ENCODE results near the gene KAT2B. TPM values are rescaled to one million over a fixed set of nuclear protein-coding genes. Genes with fewer than 3 reads are reported as not detected.

Gene KAT2B
- total and polyA plus RNA-seq, 2 donors (not counting 1 experiment from before 2014, with no cell fraction given), result 21.7 to 57.5 TPM

DNA sequence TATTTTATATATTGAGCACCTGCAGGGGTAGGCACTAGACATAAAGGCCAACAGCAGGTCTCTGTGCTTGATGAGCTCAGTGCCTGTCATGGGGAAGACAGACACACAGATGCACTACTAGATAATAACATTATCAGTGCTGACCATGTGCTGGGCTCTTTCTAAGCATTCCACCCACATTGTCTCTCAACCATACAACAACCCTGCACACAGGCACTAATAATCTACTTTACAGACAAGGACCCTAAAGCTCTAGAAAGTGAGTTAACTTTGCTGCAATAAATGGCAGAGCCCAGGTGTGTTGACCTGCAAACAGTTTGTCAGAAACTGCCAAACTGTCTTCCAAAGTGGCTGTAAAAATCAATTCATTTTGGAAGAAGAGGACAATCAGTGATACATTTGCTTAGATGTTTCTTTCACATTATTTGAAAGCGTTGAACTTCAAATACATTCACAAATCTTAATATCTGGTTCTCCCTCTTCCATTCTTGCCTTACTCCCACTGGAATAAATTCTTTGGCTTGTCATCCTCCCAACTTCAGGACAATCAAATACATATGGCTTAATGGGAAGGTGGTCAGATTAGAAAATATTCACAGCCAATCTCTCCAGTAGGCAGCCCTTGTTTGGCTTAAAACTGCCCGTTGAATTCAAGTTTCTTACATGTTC lies 17.2 kb upstream of the KAT2B start:
- H3K27me3 Mint-ChIP-seq, result no peaks in the 10 kb centered on the region
- Histone ChIP-seq H4K20me1 (ENCODE audit: control insufficient read depth, insufficient read depth, low read length, poor library complexity, severe bottlenecking) (no peaks in the 10 kb centered on the region), H3K4me1 (ENCODE audit: control insufficient read depth in 2 of 2, insufficient read depth in 2 of 2, low read length in 2 of 2) (peaks cover 7 to 9% of the 10 kb centered on the region in 2 donors), H3K27ac (ENCODE audit: low read length in 2 of 2) (no peak overlapping the region), H3K4me3 (ENCODE audit: control extremely low read depth in 1 of 5, extremely low read depth in 1 of 5, insufficient read depth in 1 of 5, low read depth in 2 of 5, low read length in 4 of 5) (no peak overlapping the region), H3K36me3 (replicated peaks in 1 of 2; ENCODE audit: control extremely low read depth in 1 of 2, control insufficient read depth in 1 of 2, extremely low read depth in 1 of 2, insufficient read depth in 2 of 2, low read length in 1 of 2) (no peaks in the 10 kb centered on the region), H3K27me3 (replicated peaks in 1 of 4; ENCODE audit: control extremely low read depth in 1 of 4, control insufficient read depth in 3 of 4, insufficient read depth in 4 of 4, low read length in 3 of 4) (no peaks in the 10 kb centered on the region), H2AFZ (ENCODE audit: insufficient read depth, low read depth, low read length, poor library complexity, severe bottlenecking) (peak overlapping the region; percentile 1), H3K9ac (ENCODE audit: low read length) (no peak overlapping the region), H3K4me2 (replicated peaks; ENCODE audit: low read depth, low read length, poor library complexity, severe bottlenecking) (no peak overlapping the region), H3K79me2 (ENCODE audit: control insufficient read depth, insufficient read depth, low read length) (no peaks in the 10 kb centered on the region), H3K9me3 (ENCODE audit: control extremely low read depth in 1 of 3, control insufficient read depth in 2 of 3, insufficient read depth in 1 of 3, low read length in 2 of 3) (no peaks in the 10 kb centered on the region)
- intact Hi-C loops (cut with micrococcal nuclease), result no loop called here
- ATAC-seq (ENCODE audit: low read depth), result no peak
- DNase-seq, result no peak
- no peak for TF ChIP-seq EZH2 (IDR thresholded peaks at IDR 0.05; ENCODE audit: borderline replicate concordance, insufficient read depth, low read depth, low read length, poor library complexity, severe bottlenecking)
- TF ChIP-seq, protein P1, sequence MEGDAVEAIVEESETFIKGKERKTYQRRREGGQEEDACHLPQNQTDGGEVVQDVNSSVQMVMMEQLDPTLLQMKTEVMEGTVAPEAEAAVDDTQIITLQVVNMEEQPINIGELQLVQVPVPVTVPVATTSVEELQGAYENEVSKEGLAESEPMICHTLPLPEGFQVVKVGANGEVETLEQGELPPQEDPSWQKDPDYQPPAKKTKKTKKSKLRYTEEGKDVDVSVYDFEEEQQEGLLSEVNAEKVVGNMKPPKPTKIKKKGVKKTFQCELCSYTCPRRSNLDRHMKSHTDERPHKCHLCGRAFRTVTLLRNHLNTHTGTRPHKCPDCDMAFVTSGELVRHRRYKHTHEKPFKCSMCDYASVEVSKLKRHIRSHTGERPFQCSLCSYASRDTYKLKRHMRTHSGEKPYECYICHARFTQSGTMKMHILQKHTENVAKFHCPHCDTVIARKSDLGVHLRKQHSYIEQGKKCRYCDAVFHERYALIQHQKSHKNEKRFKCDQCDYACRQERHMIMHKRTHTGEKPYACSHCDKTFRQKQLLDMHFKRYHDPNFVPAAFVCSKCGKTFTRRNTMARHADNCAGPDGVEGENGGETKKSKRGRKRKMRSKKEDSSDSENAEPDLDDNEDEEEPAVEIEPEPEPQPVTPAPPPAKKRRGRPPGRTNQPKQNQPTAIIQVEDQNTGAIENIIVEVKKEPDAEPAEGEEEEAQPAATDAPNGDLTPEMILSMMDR (IDR thresholded peaks at IDR 0.05), result no peak
- H3K4me3 Mint-ChIP-seq, result no peak overlapping the region
- no peak overlapping the region for H3K27ac Mint-ChIP-seq
- no peaks in the 10 kb centered on the region for H3K9me3 Mint-ChIP-seq (ENCODE audit: insufficient read depth)
- WGBS (ENCODE audit: insufficient coverage), result no CpG with 5 or more reads among the region's 2 CpGs
- ChIA-PET CTCF (no interaction called here), POLR2A (no interaction called here)
- peaks cover 8% of the 10 kb centered on the region for H3K4me1 Mint-ChIP-seq

DNA sequence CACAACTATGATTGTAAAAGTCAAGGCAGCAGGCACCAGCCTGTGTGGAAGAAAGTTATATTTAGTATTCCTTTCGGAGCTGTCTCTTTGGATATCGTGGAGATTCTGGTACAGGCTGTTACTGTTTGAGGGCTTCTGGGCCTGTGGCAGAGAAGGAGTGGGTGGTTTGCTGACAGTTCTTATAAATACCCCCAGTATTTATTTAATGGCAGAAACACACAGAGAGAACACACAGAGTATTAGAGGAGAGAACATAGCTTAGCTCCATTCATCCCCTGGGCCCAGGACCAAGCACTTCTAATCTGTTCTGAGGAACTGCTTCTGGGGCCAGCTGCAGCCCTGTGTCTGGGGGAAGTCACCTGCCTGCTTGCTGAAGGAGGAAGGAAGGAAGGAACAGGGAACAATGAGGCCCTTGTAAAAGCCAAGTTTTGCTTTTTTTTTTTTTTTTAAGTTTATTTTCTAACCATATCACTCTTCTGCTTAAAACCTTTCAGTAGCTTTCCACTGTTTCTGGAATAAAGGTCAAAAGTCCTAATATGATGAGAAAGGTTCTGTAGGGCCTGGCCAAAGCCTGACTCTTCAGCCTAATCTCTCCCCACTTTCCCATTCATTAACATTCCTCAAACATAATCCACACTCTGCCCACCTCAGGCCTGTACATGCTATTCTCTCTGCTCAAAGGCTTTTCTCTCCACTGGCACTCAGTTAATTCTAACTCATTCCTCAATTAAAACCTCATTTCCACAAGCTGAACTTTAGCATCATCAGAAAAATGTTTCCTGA lies 16.4 kb upstream of the KAT2B start:
- Mint-ChIP-seq H3K9me3 (ENCODE audit: insufficient read depth) (no peaks in the 10 kb centered on the region), H3K4me3 (no peak overlapping the region), H3K27me3 (no peaks in the 10 kb centered on the region), H3K4me1 (peaks cover 8% of the 10 kb centered on the region), H3K27ac (no peak overlapping the region)
- intact Hi-C loops (cut with micrococcal nuclease), result no loop called here
- WGBS (ENCODE audit: insufficient coverage), result no CpG with 5 or more reads among the region's 2 CpGs
- Histone ChIP-seq H3K27ac (ENCODE audit: low read length in 2 of 2) (no peak overlapping the region), H3K4me2 (replicated peaks; ENCODE audit: low read depth, low read length, poor library complexity, severe bottlenecking) (no peak overlapping the region), H4K20me1 (ENCODE audit: control insufficient read depth, insufficient read depth, low read length, poor library complexity, severe bottlenecking) (no peaks in the 10 kb centered on the region), H2AFZ (ENCODE audit: insufficient read depth, low read depth, low read length, poor library complexity, severe bottlenecking) (peak overlapping the region; percentile 1), H3K4me1 (ENCODE audit: control insufficient read depth in 2 of 2, insufficient read depth in 2 of 2, low read length in 2 of 2) (peaks cover 7 to 9% of the 10 kb centered on the region in 2 donors), H3K27me3 (replicated peaks in 1 of 4; ENCODE audit: control extremely low read depth in 1 of 4, control insufficient read depth in 3 of 4, insufficient read depth in 4 of 4, low read length in 3 of 4) (no peaks in the 10 kb centered on the region), H3K4me3 (ENCODE audit: control extremely low read depth in 1 of 5, extremely low read depth in 1 of 5, insufficient read depth in 1 of 5, low read depth in 2 of 5, low read length in 4 of 5) (no peak overlapping the region), H3K9ac (ENCODE audit: low read length) (no peak overlapping the region), H3K36me3 (replicated peaks in 1 of 2; ENCODE audit: control extremely low read depth in 1 of 2, control insufficient read depth in 1 of 2, extremely low read depth in 1 of 2, insufficient read depth in 2 of 2, low read length in 1 of 2) (no peaks in the 10 kb centered on the region), H3K79me2 (ENCODE audit: control insufficient read depth, insufficient read depth, low read length) (no peaks in the 10 kb centered on the region), H3K9me3 (ENCODE audit: control extremely low read depth in 1 of 3, control insufficient read depth in 2 of 3, insufficient read depth in 1 of 3, low read length in 2 of 3) (no peaks in the 10 kb centered on the region)
- ChIA-PET CTCF (no interaction called here), POLR2A (no interaction called here)
- no peak for ATAC-seq (ENCODE audit: low read depth)
- peak; percentile 12 for DNase-seq
- TF ChIP-seq, protein P1 (IDR thresholded peaks at IDR 0.05), result no peak
- no peak for TF ChIP-seq EZH2 (IDR thresholded peaks at IDR 0.05; ENCODE audit: borderline replicate concordance, insufficient read depth, low read depth, low read length, poor library complexity, severe bottlenecking)

All from B cell (primary cell).